ENCODE data around the gene CALR3. TPM values are rescaled to one million over a fixed set of nuclear protein-coding genes. Genes with fewer than 3 reads are reported as not detected.

Gene CALR3
- total and polyA plus RNA-seq, 10 of the 15 experiments (the other 5 are each of a cell fraction or from before 2014, with no cell fraction given), result 0.05 to 0.45 (median 0.12) TPM; not detected in 2

DNA sequence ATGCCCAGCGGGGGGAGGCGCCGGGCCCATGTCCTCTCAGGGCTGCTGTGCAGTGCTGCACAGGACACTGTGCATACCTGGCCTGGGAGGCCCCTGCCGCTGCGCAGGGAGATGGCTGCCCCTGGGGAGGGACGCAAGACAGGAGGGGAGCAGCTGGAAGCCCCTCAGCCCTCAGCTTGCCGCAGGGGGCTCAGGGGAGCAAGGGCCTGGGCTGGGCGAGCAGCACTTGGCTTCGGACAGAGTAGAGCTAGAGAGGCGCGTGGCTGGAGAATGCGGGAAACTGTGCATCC, 35.4 kb upstream of the CALR3 start (continued):
- TF ChIP-seq, protein P1, sequence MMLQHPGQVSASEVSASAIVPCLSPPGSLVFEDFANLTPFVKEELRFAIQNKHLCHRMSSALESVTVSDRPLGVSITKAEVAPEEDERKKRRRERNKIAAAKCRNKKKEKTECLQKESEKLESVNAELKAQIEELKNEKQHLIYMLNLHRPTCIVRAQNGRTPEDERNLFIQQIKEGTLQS (IDR thresholded peaks at IDR 0.05; ENCODE audit: borderline replicate concordance, extremely low read depth, low read depth, low read length), result no peak
- no peak for TF ChIP-seq CBX3 (IDR thresholded peaks at IDR 0.05; ENCODE audit: borderline replicate concordance, low read depth)
- TF ChIP-seq, protein P2, sequence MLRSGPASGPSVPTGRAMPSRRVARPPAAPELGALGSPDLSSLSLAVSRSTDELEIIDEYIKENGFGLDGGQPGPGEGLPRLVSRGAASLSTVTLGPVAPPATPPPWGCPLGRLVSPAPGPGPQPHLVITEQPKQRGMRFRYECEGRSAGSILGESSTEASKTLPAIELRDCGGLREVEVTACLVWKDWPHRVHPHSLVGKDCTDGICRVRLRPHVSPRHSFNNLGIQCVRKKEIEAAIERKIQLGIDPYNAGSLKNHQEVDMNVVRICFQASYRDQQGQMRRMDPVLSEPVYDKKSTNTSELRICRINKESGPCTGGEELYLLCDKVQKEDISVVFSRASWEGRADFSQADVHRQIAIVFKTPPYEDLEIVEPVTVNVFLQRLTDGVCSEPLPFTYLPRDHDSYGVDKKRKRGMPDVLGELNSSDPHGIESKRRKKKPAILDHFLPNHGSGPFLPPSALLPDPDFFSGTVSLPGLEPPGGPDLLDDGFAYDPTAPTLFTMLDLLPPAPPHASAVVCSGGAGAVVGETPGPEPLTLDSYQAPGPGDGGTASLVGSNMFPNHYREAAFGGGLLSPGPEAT (IDR thresholded peaks at IDR 0.05; ENCODE audit: low read depth), result no peak
- no peak for TF ChIP-seq HDAC6 (IDR thresholded peaks at IDR 0.05; ENCODE audit: unreplicated experiment)

DNA sequence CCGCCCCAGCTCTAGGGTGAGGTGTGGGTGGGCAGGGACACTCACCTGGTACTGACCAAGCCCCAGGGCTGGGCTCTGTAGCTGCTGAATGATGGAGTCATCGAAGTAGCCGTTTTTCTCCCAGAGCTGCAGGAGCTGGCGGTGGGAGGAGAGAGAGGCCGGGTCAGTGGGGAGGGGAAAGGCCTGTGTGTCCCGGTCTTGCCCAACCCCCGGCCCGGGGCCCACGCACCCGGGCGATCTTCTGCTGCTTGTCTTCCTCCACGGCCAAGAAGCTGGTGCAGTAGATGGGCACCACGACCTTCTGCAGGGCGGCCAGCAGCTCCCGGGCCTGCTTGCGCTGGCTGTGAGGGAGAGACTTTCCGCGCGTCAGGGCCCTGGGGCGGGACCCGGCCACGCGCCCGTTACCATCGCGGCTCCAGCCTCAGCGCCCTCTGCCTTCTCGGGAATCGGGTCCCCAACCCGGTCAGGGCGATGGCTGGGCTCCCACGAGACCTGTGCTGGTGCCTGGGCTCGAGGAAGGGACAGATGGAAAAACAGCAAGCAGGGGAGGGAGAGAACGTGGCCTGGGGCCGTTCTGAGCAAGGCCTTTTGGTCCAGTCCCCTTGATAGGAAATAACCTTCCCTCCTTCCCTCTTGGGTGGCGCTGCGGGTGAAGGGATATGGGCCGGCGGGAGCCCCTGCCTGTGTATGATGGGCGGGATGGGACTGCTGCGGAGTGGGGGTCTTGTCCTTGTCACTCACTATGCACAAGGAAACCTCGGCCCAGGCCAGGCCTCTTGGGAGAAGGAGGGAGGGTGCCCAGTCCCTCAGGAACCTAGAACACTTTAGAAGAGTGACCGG, 34.8 kb upstream of the CALR3 start:
- ChIA-PET SMC1A (ENCODE audit: uncharacterized antibody, unreplicated experiment) (no interaction called here), POLR2A (interaction anchor here (0.5 kb wide), 1 partner anchor 220 kb away, joined by 4 read pairs; no protein-coding TSS in a partner anchor), CTCF (no interaction called here), RAD21 (ENCODE audit: unreplicated experiment) (no interaction called here)
- Histone ChIP-seq H4K20me1 (ENCODE audit: control insufficient read depth, insufficient read depth) (no peaks in the 10 kb centered on the region), H3K27ac (ENCODE audit: control insufficient read depth, insufficient read depth) (no peak overlapping the region), H2AFZ (ENCODE audit: control insufficient read depth, low read depth, low read length) (no peak overlapping the region), H3K4me3 (no peak overlapping the region), H3K9me3 (replicated peaks; ENCODE audit: control insufficient read depth, insufficient read depth, low read length) (no peaks in the 10 kb centered on the region), H3K79me2 (ENCODE audit: control insufficient read depth, insufficient read depth, low read length) (no peaks in the 10 kb centered on the region), H3K27me3 (replicated peaks in 1 of 2; ENCODE audit: control insufficient read depth in 2 of 2, insufficient read depth in 2 of 2, low read length in 1 of 2) (no peaks in the 10 kb centered on the region), H3K36me3 (ENCODE audit: control insufficient read depth in 2 of 2, insufficient read depth in 2 of 2, low read length in 1 of 2) (peaks cover 21 to 63% of the 10 kb centered on the region in 2 experiments), H3K4me2 (ENCODE audit: control insufficient read depth, insufficient read depth) (no peak overlapping the region), H3K9ac (ENCODE audit: control insufficient read depth, insufficient read depth, low read length) (no peak overlapping the region), H3K4me1 (ENCODE audit: control insufficient read depth, insufficient read depth, low read length) (no peaks in the 10 kb centered on the region)
- in situ Hi-C loops (cut with MboI) (no loop called here), intact Hi-C loops (cut with micrococcal nuclease; ENCODE audit: unreplicated experiment) (no loop called here)
- FAIRE-seq, result no peak
- BruUV-seq (replicated peaks), result no TSS peak
- no peak for DNase-seq (ENCODE audit: low read depth, low spot score)
- WGBS (ENCODE audit: insufficient coverage, insufficient replicate concordance, low lambda C conversion rate, missing lambda C conversion rate), result 94% methylated on average over 43 of the region's 43 CpGs
- no peak for ATAC-seq
- TF ChIP-seq ZNF24 (IDR thresholded peaks at IDR 0.05) (no peak), CHD1 (IDR thresholded peaks at IDR 0.05; ENCODE audit: low read depth, low read length) (no peak), BACH1 (IDR thresholded peaks at IDR 0.05; ENCODE audit: borderline replicate concordance) (no peak), WRNIP1 (IDR thresholded peaks at IDR 0.05; ENCODE audit: borderline replicate concordance, low read depth, low read length) (no peak), CREB1 (IDR thresholded peaks at IDR 0.05; ENCODE audit: low read depth) (no peak)
- TF ChIP-seq, protein P3, sequence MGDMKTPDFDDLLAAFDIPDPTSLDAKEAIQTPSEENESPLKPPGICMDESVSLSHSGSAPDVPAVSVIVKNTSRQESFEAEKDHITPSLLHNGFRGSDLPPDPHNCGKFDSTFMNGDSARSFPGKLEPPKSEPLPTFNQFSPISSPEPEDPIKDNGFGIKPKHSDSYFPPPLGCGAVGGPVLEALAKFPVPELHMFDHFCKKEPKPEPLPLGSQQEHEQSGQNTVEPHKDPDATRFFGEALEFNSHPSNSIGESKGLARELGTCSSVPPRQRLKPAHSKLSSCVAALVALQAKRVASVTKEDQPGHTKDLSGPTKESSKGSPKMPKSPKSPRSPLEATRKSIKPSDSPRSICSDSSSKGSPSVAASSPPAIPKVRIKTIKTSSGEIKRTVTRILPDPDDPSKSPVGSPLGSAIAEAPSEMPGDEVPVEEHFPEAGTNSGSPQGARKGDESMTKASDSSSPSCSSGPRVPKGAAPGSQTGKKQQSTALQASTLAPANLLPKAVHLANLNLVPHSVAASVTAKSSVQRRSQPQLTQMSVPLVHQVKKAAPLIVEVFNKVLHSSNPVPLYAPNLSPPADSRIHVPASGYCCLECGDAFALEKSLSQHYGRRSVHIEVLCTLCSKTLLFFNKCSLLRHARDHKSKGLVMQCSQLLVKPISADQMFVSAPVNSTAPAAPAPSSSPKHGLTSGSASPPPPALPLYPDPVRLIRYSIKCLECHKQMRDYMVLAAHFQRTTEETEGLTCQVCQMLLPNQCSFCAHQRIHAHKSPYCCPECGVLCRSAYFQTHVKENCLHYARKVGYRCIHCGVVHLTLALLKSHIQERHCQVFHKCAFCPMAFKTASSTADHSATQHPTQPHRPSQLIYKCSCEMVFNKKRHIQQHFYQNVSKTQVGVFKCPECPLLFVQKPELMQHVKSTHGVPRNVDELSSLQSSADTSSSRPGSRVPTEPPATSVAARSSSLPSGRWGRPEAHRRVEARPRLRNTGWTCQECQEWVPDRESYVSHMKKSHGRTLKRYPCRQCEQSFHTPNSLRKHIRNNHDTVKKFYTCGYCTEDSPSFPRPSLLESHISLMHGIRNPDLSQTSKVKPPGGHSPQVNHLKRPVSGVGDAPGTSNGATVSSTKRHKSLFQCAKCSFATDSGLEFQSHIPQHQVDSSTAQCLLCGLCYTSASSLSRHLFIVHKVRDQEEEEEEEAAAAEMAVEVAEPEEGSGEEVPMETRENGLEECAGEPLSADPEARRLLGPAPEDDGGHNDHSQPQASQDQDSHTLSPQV (IDR thresholded peaks at IDR 0.05), result no peak
- TF ChIP-seq, protein P4, sequence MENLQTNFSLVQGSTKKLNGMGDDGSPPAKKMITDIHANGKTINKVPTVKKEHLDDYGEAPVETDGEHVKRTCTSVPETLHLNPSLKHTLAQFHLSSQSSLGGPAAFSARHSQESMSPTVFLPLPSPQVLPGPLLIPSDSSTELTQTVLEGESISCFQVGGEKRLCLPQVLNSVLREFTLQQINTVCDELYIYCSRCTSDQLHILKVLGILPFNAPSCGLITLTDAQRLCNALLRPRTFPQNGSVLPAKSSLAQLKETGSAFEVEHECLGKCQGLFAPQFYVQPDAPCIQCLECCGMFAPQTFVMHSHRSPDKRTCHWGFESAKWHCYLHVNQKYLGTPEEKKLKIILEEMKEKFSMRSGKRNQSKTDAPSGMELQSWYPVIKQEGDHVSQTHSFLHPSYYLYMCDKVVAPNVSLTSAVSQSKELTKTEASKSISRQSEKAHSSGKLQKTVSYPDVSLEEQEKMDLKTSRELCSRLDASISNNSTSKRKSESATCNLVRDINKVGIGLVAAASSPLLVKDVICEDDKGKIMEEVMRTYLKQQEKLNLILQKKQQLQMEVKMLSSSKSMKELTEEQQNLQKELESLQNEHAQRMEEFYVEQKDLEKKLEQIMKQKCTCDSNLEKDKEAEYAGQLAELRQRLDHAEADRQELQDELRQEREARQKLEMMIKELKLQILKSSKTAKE (IDR thresholded peaks at IDR 0.05; ENCODE audit: low read depth, poor library complexity, severe bottlenecking), result no peak

Measured in GM12878 (cell line).